Stimulated activated CD4-positive, alpha-beta T cell treated with anti-CD3 and anti-CD28 coated beads, TNF-alpha, amount 100 ng/mL, for 4 hours (primary cell): ENCODE data around the gene KNTC1.
"Not testable (repeated sequence)": the region's sequence is repeated elsewhere in the genome, so short reads cannot be mapped to it uniquely, and the experiment has no call there.

ENCODE experiments used
- DNase-seq, 3 experiments: peaks; one replicate each; pipeline ENCODE4 v3.0.0-alpha.2; 2020; ENCODE audit warnings: low read depth in 3 of 3

KNTC1 gene

GRCh38 chr12:122651520-122652224 lies 124.6 kb downstream of the KNTC1 start:
- no peak for DNase-seq

GRCh38 chr12:122653291-122653690 lies 126.2 kb downstream of the KNTC1 start:
- DNase-seq = not testable (repeated sequence)

DNA sequence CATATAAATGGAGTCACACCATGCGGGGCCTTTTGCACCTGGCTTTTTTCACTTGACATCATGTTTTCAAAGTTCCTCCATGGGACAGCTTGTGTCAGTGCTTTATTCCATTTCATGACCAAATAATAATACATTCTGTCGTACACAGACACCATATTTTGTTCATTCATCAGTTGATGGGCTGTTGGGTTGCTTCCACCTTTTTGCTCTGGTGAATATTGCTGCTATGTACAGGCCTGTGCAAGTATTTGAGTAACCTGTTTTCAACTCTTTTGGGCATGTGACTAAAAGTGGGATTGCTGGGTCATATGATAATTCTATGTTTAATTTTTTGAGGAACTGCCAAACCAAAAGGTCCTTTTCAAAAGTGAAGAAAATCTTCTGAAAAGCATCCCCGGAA lies 129.2 kb downstream of the KNTC1 start:
- DNase-seq = no peak

DNA sequence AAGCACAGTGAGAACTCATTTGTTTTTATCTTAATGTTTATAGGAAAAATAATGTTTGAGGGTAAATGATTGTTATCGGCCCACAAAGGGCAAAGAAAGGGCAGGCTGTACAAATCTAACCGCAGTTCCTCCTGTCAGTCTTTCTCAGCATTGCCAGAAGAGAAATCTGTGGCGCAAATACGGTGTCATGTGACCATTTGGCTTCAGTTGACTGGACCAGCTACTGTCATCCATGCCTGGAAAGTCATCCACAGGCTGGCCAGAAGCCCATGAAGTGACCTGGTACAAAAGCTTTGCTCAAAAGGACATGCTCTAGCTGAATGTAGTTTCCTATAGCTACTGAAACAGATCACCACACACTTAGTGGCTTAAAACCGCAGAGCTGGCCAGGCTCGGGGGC lies 132.5 kb downstream of the KNTC1 start:
- no peak for DNase-seq

DNA sequence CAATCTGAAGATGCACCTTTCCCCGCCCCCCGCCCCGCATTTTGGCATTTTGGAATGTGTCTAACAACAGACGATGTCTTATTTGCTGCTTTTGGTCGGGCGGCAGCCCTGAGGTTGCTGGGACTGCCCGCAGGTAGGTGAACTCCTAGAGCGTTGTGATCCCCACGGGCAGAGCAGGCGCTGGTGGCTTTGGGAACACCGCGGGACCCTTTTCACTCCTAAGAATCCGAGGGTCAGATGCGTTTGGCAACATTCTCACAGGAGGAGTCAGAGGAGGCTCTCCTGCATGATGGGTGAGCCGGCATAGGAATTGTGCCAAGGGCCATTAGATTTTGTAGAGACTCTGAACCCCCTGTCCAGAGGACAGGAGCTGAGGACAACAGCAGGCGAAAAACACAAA lies 134.2 kb downstream of the KNTC1 start:
- DNase-seq = no peak

DNA sequence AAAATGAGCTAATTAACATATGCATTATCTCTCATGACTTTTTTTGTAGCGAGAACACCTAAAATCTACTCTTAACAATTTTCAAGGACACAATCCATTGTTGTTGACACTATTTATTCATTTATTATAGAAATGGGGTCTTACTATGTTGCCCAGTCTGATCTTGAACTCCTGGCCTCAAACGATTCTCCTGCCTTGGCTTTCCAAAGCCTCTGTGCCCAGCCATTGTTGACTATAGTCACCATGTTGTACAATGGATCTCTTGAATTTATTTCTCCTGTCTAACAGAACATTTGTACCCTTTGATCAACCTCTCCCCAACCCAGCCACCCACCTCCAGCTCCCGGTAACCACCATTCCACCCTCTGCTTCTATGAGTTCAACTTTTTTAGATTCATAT lies 134.9 kb downstream of the KNTC1 start:
- no peak for DNase-seq

DNA sequence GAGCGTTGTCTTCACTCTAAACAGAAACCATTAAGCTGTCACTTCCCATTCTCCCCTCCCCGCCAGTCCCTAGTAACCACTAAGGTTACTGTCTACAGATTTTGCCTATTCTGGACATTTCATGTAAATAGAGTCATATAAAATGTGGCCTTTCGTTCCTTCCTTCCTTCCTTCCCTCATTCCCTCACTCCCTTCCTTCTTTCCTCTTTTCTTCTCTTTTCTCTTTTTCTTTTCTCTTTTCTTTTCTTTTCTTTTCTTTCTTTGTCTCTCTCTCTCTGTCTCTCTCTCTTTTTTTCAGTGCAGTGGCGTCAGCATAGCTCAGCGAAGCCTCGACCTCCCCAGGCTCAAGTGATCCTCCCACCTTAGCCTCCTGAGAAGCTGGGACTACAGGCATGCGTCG lies 138.3 kb downstream of the KNTC1 start:
- DNase-seq = no peak

DNA sequence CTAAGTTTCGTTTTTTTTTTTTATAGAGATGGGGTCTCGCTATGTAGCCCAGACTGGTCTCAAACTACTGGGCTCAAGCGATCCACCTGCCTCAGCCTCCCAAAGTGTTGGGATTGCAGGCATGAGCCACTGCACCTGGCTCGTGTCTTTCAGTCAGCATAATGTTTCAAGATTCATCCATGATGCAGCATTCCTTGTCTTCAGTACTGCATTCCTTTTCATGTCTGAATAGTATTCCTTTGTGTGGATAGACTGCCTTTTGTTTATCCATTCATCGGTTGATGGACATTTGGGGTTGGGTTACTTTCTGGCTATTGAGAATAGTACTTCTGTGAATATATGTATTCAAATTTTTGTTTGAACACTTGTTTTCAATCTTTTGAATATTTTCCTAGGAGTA lies 138.7 kb downstream of the KNTC1 start:
- DNase-seq = no peak

DNA sequence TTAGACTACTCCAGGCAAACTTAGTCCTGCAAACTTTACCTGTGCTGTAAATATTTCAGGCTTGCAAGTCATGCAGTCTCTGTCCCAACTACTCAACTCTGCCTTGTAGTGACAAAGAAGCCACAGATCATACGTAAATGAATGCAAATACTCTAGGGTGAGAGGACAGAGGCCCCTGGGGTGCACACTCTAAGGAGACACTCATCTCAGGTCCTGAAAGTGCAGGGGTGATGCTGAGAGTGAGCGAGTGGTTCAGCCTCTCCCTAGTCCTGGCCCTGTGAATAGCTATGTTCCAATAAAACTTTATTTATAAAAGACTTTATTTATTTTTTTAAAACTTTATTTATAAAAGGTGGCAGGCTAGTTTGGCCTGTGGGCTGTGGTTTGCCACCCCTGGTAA lies 141.2 kb downstream of the KNTC1 start:
- no peak for DNase-seq

- no peak for DNase-seq
Measured at GRCh38 chr12:122669397-122670070, 142.5 kb downstream of the KNTC1 start.

GRCh38 chr12:122672515-122672914 lies 145.5 kb downstream of the KNTC1 start:
- DNase-seq = no peak
